Thyroid gland (tissue), 4 donors: ENCODE measurements around the gene ISL2. TPM values are rescaled to one million over a fixed set of nuclear protein-coding genes. Genes with fewer than 3 reads are reported as not detected.

Source experiments
- DNase-seq, 2 donors: peaks; one replicate each; pipeline ENCODE4 v3.0.0-alpha.2; 2019
- H3K27ac ChIP-seq, 3 donors: fragments of 200-600 bp; sonication (generic); 1 replicate in 2 of 3; 2 replicates in 1 of 3; pipeline ENCODE4 v1.5.1; 2016 to 2019; ENCODE audit warnings: mild to moderate bottlenecking in 1 of 3, moderate library complexity in 1 of 3
- H3K27me3 ChIP-seq: fragments of 200-600 bp; sonication (generic); one replicate; pipeline ENCODE4 v1.5.1; 2019
- H3K36me3 ChIP-seq, 2 donors: fragments of 200-600 bp; sonication (generic); one replicate each; pipeline ENCODE4 v1.5.1; 2016 to 2019
- H3K4me1 ChIP-seq, 2 donors: fragments of 200-600 bp; sonication (generic); one replicate each; pipeline ENCODE4 v1.5.1; 2017 to 2019
- H3K4me3 ChIP-seq, 3 donors: fragments of 200-600 bp; sonication (generic); replicated peaks in 1 of 3; 1 replicate in 2 of 3; 2 replicates in 1 of 3; pipeline ENCODE4 v1.5.1; 2016; ENCODE audit warnings: mild to moderate bottlenecking in 1 of 3
- H3K9me3 ChIP-seq: fragments of 200-600 bp; sonication (generic); one replicate; pipeline ENCODE4 v1.5.1; 2017
- POLR2A ChIP-seq, 2 donors: fragments of 450-650 bp; IDR thresholded peaks; one replicate each; pipeline ENCODE4 v1.6.1; 2017; ENCODE audit warnings: antibody characterized with exemption in 2 of 2, mild to moderate bottlenecking in 2 of 2, moderate library complexity in 1 of 2
- WGBS, 2 donors: methylation state at CpG; one replicate each; pipeline ENCODE4 v1.1.5; 2017; 5-methylcytosine and 5-hydroxymethylcytosine counted together
- intact Hi-C: fragments of 100-400 bp; cut with DNase I; formaldehyde crosslinking; loops from one replicate; pipeline ENCODE4 v1.15.1; 2023
- total RNA-seq, 4 donors: library from RNA; depleted of rRNA; stranded (reverse); fragments of >200 nt; gene quantifications; one replicate each; pipeline ENCODE4 v1.2.3, GENCODE V29; 2016
- TF ChIP-seq, protein P1 (sequence below), 6 experiments: fragments of 200-600 bp in 3 of 6; fragments of 450-650 bp in 3 of 6; sonication (generic) in 3 of 6; IDR thresholded peaks; one replicate each; pipeline ENCODE4 v1.5.1; 2016 to 2019; ENCODE audit warnings: antibody characterized with exemption in 6 of 6, mild to moderate bottlenecking in 2 of 6, inconsistent platforms in 1 of 6, moderate library complexity in 1 of 6

ISL2 gene
- total RNA-seq, 4 donors from 2014 or later, result not detected

DNA sequence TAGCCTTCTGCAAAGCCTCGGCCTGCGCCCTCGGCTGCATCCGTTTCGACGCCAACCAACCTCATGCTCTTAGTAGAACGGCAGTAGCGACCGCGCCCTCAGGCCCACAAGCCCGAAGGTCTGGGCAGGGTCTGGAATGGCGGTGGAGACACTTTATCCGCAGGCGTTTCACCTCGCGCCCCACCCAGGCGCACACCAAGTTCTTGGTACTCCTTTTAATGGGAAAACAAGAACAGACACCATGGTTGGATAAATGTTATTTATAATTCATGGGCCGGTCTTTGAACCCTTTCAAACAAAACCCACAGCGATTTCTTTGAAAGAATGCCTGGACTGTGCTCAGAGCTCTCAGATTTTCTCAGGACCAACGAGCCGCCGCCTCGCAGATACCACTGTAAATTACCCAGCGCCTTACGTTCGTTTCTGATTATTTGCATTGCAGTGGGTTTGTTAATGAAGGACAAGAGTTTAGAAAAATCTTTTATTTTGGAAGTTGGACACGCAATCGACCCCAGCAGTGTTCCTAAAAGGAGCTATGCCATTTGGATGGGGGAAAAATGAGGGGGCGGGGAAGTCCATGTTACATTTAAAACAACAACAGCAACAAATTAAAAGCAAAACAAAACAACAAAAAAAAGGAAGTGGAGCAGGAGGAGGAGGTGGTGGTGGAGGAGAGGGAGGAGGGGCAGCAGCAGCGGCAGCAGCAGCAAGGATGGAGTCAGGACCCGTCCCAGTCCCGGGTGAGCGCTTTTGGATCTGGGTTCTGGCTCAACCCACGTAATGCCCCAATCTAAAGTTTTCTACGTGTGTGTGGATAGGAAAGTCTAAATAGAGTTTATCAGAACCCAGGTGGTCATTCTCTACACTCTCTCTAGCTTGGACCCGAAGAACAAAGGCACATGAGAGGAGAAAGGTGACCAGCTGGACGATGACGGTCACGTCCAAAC is 993 bp upstream of the ISL2 start:
- no peak overlapping the region for H3K4me3 ChIP-seq
- TF ChIP-seq POLR2A (IDR thresholded peaks at IDR 0.05), result no peak
- TF ChIP-seq, protein P1, sequence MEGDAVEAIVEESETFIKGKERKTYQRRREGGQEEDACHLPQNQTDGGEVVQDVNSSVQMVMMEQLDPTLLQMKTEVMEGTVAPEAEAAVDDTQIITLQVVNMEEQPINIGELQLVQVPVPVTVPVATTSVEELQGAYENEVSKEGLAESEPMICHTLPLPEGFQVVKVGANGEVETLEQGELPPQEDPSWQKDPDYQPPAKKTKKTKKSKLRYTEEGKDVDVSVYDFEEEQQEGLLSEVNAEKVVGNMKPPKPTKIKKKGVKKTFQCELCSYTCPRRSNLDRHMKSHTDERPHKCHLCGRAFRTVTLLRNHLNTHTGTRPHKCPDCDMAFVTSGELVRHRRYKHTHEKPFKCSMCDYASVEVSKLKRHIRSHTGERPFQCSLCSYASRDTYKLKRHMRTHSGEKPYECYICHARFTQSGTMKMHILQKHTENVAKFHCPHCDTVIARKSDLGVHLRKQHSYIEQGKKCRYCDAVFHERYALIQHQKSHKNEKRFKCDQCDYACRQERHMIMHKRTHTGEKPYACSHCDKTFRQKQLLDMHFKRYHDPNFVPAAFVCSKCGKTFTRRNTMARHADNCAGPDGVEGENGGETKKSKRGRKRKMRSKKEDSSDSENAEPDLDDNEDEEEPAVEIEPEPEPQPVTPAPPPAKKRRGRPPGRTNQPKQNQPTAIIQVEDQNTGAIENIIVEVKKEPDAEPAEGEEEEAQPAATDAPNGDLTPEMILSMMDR (IDR thresholded peaks at IDR 0.05), result no peak
- no peaks in the 10 kb centered on the region for H3K36me3 ChIP-seq
- H3K27ac ChIP-seq, result no peak overlapping the region
- H3K4me1 ChIP-seq, result peaks cover 8 to 37% of the 10 kb centered on the region in 2 donors
- no peak for DNase-seq
- peaks cover 65% of the 10 kb centered on the region for H3K27me3 ChIP-seq
- no peaks in the 10 kb centered on the region for H3K9me3 ChIP-seq
- intact Hi-C loops, result loop anchor here (5.0 kb wide), 1 partner anchor 143 kb away; no protein-coding TSS in a partner anchor
- WGBS, 2 donors, result 9 to 10% methylated on average over 39 of the region's 39 CpGs

DNA sequence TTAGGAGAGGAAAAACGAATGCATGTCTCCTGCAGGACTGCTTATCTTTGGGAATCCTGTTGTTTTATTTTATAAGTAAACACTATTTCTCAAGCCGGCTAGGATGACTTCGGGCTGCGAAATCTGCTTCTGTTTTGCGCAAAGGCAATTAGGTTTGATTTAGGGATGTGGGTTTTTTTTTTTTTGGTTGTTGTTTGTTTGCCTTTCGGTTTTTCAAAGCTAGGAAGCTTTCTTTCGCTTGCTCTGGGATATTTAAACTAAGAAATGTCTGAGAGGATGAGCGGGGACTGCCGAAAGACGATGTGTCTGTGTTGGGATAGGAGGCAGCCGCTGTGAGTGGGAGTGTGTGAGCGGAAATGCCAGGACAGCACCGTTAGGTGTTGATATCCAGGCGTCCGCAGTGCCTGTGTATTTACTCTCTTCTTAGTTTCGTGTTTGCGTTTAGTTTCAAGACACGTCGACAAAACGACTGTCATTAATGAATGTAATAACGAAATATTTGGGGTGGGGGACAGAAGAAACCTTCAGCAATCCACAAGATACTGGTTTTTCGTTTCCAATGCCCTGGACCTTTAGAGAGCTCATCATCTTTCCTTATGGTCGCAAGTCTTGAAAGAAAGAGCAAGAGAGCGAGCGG is 604 bp downstream of the ISL2 start:
- intact Hi-C loops, result loop anchor here (5.0 kb wide), 1 partner anchor 145 kb away; no protein-coding TSS in a partner anchor
- no peak overlapping the region for H3K27ac ChIP-seq
- H3K9me3 ChIP-seq, result no peaks in the 10 kb centered on the region
- no peak overlapping the region for H3K4me3 ChIP-seq
- TF ChIP-seq, protein P1 (IDR thresholded peaks at IDR 0.05), result no peak
- TF ChIP-seq POLR2A (IDR thresholded peaks at IDR 0.05), result no peak
- H3K36me3 ChIP-seq, result no peaks in the 10 kb centered on the region
- H3K4me1 ChIP-seq, result peaks cover 21 to 53% of the 10 kb centered on the region in 2 donors
- 7 to 14% methylated on average over 25 of the region's 25 CpGs for WGBS, 2 donors
- H3K27me3 ChIP-seq, result peaks cover 81% of the 10 kb centered on the region
- no peak for DNase-seq

DNA sequence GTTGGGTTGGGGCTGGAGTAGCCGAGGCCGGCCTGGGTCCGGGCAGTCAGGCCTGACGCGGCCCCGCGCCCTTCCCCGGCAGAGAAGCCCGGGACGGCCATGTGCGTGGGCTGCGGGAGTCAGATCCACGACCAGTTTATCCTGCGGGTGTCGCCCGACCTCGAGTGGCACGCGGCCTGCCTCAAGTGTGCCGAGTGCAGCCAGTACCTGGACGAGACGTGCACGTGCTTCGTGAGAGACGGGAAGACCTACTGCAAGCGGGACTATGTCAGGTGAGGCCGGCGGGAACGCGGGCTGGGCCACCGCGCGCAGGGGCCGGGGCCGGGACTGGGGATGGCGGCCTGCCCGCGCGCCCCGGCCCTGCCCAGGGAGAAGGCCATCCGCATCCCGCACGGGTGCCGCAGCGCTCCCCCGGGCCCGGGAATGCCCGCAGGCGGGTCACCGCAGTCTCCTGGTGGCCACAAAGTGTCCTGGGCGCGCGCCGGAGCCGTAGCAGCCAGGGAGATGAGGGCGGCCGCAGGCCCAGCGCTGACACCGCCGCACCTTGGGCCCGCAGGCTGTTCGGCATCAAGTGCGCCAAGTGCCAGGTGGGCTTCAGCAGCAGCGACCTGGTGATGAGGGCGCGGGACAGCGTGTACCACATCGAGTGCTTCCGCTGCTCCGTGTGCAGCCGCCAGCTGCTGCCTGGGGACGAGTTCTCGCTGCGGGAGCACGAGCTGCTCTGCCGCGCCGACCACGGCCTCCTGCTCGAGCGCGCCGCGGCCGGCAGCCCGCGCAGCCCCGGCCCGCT is 1.3 kb downstream of the ISL2 start:
- DNase-seq, result no peak
- Histone ChIP-seq H3K4me1 (peaks cover 25 to 60% of the 10 kb centered on the region in 2 donors), H3K4me3 (no peak overlapping the region), H3K9me3 (no peaks in the 10 kb centered on the region), H3K36me3 (no peaks in the 10 kb centered on the region), H3K27me3 (peaks cover 88% of the 10 kb centered on the region), H3K27ac (no peak overlapping the region)
- intact Hi-C loops, result loop anchor here (5.0 kb wide), 1 partner anchor 146 kb away; no protein-coding TSS in a partner anchor
- WGBS, 2 donors, result 6% methylated on average over 16 to 34 of the region's 89 CpGs
- no peak for TF ChIP-seq POLR2A (IDR thresholded peaks at IDR 0.05)
- TF ChIP-seq, protein P1 (IDR thresholded peaks at IDR 0.05), result no peak

DNA sequence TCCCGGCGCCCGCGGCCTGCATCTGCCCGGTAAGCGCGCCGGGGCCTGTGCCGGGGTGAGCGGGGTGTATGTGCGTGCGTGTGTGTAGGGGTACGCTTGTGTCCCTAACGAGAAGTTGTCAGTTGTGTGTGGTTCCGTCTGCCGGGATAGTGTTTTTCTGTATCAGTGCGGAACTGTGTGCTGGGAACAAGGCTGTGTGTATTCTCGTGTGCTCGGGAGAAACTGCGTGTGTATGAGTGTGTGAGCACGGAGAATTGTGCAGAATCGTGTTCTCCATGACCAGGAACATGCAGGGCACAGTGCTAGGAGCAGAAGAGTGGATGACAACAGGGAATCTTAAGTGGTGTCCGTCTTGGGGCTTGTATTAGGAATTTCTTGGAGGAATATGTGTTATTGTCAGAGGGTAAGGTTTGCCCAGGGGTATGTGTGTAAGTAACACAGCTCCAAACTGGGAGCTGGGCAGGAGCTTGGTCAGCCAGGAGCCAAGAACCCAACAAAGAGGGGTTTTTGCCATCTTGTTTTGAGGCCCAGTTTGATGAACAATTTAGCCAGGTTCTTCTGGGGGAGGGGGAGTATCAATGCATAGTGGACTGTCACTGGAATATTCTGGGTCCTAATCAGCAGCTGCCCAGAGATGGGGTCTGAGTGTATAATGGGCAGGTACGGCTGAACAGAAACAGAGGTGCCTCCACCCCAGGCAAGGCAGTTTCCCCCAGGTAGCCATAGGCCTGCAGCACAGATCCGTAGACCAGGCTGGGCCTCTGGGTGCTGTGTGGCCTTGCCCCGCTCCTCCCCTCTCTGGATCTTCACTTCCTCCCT is 2.1 kb downstream of the ISL2 start:
- H3K27ac ChIP-seq, result no peak overlapping the region
- peaks cover 28 to 66% of the 10 kb centered on the region in 2 donors for H3K4me1 ChIP-seq
- 24 to 48% methylated on average over 10 to 20 of the region's 26 CpGs for WGBS, 2 donors
- H3K27me3 ChIP-seq, result peaks cover 96% of the 10 kb centered on the region
- H3K9me3 ChIP-seq, result no peaks in the 10 kb centered on the region
- TF ChIP-seq POLR2A (IDR thresholded peaks at IDR 0.05), result no peak
- TF ChIP-seq, protein P1 (IDR thresholded peaks at IDR 0.05), result no peak
- H3K4me3 ChIP-seq, result no peak overlapping the region
- DNase-seq, result no peak
- no peaks in the 10 kb centered on the region for H3K36me3 ChIP-seq
- intact Hi-C loops, result loop anchor here (5.0 kb wide), 1 partner anchor 146 kb away; no protein-coding TSS in a partner anchor
